OCI-LY1 (cell line): Measurements from ENCODE around the gene RAD21L1.

Experiments used
- H2AFZ ChIP-seq: fragments of 200-600 bp; sonication (generic), shearing (Covaris generic); 2 replicates; pipeline ENCODE4 v1.6.0; 2014; ENCODE audit warnings: antibody characterized with exemption, mild to moderate bottlenecking, low read length
- H3F3A ChIP-seq: fragments of 200-600 bp; sonication (generic), shearing (Covaris generic); 2 replicates; pipeline ENCODE4 v1.6.0; 2014; ENCODE audit warnings: mild to moderate bottlenecking, antibody characterized with exemption, low read length, moderate library complexity; ENCODE audit not compliant: insufficient read depth
- H3K27ac ChIP-seq: fragments of 200-600 bp; sonication (generic); 2 replicates; pipeline ENCODE4 v1.5.1; 2014; ENCODE audit warnings: low read length, mixed run types, mild to moderate bottlenecking, low read depth; ENCODE audit not compliant: poor library complexity, severe bottlenecking
- H3K27me3 ChIP-seq: fragments of 200-600 bp; sonication (generic); 2 replicates; pipeline ENCODE4 v1.6.0; 2014; ENCODE audit warnings: antibody characterized with exemption, mild to moderate bottlenecking, low read length, moderate library complexity; ENCODE audit not compliant: insufficient read depth
- H3K36me3 ChIP-seq: fragments of 200-600 bp; sonication (generic); 2 replicates; pipeline ENCODE4 v1.6.1; 2014; ENCODE audit warnings: mild to moderate bottlenecking, antibody characterized with exemption, low read length, moderate library complexity, mixed read lengths; ENCODE audit not compliant: insufficient read depth
- H3K4me1 ChIP-seq: fragments of 200-600 bp; sonication (generic); 2 replicates; pipeline ENCODE4 v1.5.1; 2014; ENCODE audit warnings: mild to moderate bottlenecking, low read length, moderate library complexity; ENCODE audit not compliant: insufficient read depth, severe bottlenecking
- H3K4me2 ChIP-seq: fragments of 200-600 bp; sonication (generic), shearing (Covaris generic); 2 replicates; pipeline ENCODE4 v1.6.1; 2014; ENCODE audit warnings: low read length
- H3K4me3 ChIP-seq: fragments of 200-600 bp; sonication (generic); 2 replicates; pipeline ENCODE4 v1.5.1; 2014; ENCODE audit warnings: low read length, low read depth, mild to moderate bottlenecking, mixed read lengths; ENCODE audit not compliant: poor library complexity, severe bottlenecking
- H3K79me2 ChIP-seq: fragments of 200-600 bp; shearing (Covaris generic); 2 replicates; pipeline ENCODE4 v1.6.1; 2016; ENCODE audit warnings: mixed run types, low read length, mixed read lengths; ENCODE audit not compliant: insufficient read depth
- H3K9ac ChIP-seq: fragments of 200-600 bp; sonication (generic), shearing (Covaris generic); 2 replicates; pipeline ENCODE4 v1.6.1; 2014; ENCODE audit warnings: mild to moderate bottlenecking, low read length, mixed read lengths
- H3K9me2 ChIP-seq: fragments of 200-600 bp; sonication (generic), shearing (Covaris generic); 2 replicates; pipeline ENCODE4 v1.6.1; 2014; ENCODE audit warnings: low read depth, mild to moderate bottlenecking, low read length, mixed read lengths
- H3K9me3 ChIP-seq: fragments of 200-600 bp; shearing (Covaris generic); 2 replicates; pipeline ENCODE4 v1.6.1; 2014; ENCODE audit warnings: low read length, mixed read lengths
- H4K20me1 ChIP-seq: fragments of 200-600 bp; sonication (generic), shearing (Covaris generic); 2 replicates; pipeline ENCODE4 v1.6.0; 2016; ENCODE audit warnings: mild to moderate bottlenecking, low read length; ENCODE audit not compliant: insufficient read depth
- EZH2 ChIP-seq: fragments of 200-600 bp; sonication (generic), shearing (Covaris generic); IDR thresholded peaks from 2 replicates; pipeline ENCODE4 v1.8.0; 2017; ENCODE audit warnings: borderline replicate concordance, mixed run types, mild to moderate bottlenecking, antibody characterized with exemption, low read length, moderate library complexity, mixed read lengths
- TF ChIP-seq, protein P1 (sequence below): fragments of 200-600 bp; sonication (generic), shearing (Covaris generic); IDR thresholded peaks from 2 replicates; pipeline ENCODE4 v1.5.1; 2017; ENCODE audit warnings: mild to moderate bottlenecking, antibody characterized with exemption, low read length, moderate library complexity, mixed read lengths

RAD21L1 gene

DNA sequence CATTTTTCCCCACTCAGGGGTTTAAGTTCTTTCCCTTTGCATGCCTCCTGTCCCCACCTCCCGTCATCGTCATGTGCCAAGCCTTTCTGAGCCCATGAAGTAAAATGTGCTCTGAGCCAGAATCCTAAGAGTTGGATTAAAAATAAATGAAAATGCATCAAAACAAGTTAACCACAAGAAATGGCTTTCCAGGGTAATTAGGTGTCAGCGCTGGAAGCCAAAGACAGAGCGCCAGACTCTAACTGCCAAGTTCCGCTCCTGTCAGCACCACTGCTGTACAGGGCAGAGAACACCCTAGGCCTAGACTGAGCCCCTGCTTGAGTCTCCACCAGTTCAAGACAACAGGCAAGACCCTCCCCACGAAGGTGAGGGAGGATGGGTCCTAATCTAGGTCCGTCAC, 28.0 kb upstream of the RAD21L1 start:
- H3K36me3 ChIP-seq = no peaks in the 10 kb centered on the region
- H3K27ac ChIP-seq = no peak overlapping the region
- no peaks in the 10 kb centered on the region for H3K4me1 ChIP-seq
- H3K79me2 ChIP-seq = no peaks in the 10 kb centered on the region
- H2AFZ ChIP-seq = no peak overlapping the region
- TF ChIP-seq, protein P1, sequence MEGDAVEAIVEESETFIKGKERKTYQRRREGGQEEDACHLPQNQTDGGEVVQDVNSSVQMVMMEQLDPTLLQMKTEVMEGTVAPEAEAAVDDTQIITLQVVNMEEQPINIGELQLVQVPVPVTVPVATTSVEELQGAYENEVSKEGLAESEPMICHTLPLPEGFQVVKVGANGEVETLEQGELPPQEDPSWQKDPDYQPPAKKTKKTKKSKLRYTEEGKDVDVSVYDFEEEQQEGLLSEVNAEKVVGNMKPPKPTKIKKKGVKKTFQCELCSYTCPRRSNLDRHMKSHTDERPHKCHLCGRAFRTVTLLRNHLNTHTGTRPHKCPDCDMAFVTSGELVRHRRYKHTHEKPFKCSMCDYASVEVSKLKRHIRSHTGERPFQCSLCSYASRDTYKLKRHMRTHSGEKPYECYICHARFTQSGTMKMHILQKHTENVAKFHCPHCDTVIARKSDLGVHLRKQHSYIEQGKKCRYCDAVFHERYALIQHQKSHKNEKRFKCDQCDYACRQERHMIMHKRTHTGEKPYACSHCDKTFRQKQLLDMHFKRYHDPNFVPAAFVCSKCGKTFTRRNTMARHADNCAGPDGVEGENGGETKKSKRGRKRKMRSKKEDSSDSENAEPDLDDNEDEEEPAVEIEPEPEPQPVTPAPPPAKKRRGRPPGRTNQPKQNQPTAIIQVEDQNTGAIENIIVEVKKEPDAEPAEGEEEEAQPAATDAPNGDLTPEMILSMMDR = no peak
- no peak for TF ChIP-seq EZH2
- peaks cover 5% of the 10 kb centered on the region; the same call in 1 of the 2 replicates for H3K27me3 ChIP-seq
- H3K9me2 ChIP-seq = no peaks in the 10 kb centered on the region
- no peaks in the 10 kb centered on the region for H4K20me1 ChIP-seq
- no peak overlapping the region for H3K9ac ChIP-seq
- H3K4me2 ChIP-seq = no peak overlapping the region
- no peak overlapping the region for H3K4me3 ChIP-seq
- no peaks in the 10 kb centered on the region for H3F3A ChIP-seq
- H3K9me3 ChIP-seq = peaks cover 4% of the 10 kb centered on the region; the same call in 1 of the 2 replicates

- Histone ChIP-seq H3K36me3 (no peaks in the 10 kb centered on the region), H3K4me3 (no peak overlapping the region), H3K27me3 (peaks cover 5% of the 10 kb centered on the region; the same call in 1 of the 2 replicates), H3K4me1 (no peaks in the 10 kb centered on the region), H3K9me2 (no peaks in the 10 kb centered on the region), H3K79me2 (no peaks in the 10 kb centered on the region), H3K9me3 (peaks cover 4% of the 10 kb centered on the region; the same call in 1 of the 2 replicates), H3K4me2 (no peak overlapping the region; the same call in 1 of the 2 replicates), H3K27ac (no peak overlapping the region), H2AFZ (no peak overlapping the region), H4K20me1 (no peaks in the 10 kb centered on the region), H3F3A (no peaks in the 10 kb centered on the region), H3K9ac (no peak overlapping the region)
- no peak for TF ChIP-seq EZH2
- TF ChIP-seq, protein P1 = no peak
Observed at GRCh38 chr20:1198751-1199150, 27.1 kb upstream of the RAD21L1 start.

DNA sequence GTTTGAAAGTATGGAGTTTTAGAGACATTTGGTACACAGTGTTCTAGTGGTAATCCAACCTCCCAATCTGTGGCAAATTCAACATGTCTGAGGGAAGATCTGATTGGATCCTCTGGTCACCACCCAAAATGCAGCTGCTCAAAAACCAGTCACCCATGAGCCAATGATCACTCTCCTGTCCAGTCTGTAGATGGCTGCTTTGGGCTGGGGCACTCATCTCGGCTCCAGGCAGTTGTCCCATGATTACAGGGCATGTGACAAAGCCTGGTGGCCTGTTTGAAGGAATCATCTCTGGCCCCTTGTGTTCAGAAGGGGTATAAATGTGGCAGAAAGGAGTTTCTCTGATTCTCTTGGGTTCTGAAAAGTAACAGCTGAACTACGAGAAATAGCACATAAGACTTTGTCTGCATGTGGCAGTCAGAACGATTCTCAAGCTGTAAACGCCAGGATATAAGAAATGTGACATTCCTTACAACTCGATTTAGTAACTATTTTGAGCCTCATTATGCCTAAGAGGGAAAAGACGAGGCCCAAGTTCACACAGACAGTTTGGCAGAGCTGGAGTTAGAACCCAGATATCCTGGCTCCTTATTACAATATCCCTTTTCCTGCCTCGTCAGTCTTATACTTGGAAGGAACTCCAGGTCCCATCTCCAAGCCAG, 26.5 kb upstream of the RAD21L1 start:
- Histone ChIP-seq H3K4me1 (no peaks in the 10 kb centered on the region), H2AFZ (no peak overlapping the region), H3F3A (no peaks in the 10 kb centered on the region), H3K27ac (no peak overlapping the region), H3K9me2 (no peaks in the 10 kb centered on the region), H3K4me2 (no peak overlapping the region), H3K79me2 (no peaks in the 10 kb centered on the region), H4K20me1 (no peaks in the 10 kb centered on the region), H3K4me3 (no peak overlapping the region), H3K9me3 (peaks cover 4% of the 10 kb centered on the region; the same call in 1 of the 2 replicates), H3K36me3 (no peaks in the 10 kb centered on the region), H3K27me3 (peaks cover 5% of the 10 kb centered on the region; the same call in 1 of the 2 replicates), H3K9ac (no peak overlapping the region)
- no peak for TF ChIP-seq EZH2
- TF ChIP-seq, protein P1 = no peak
